Panc1 (cell line): ENCODE measurements around the gene SLC18B1. TPM values are rescaled to one million over a fixed set of nuclear protein-coding genes. Genes with fewer than 3 reads are reported as not detected.

Experiments
- ATAC-seq: fragments of 200-7000 bp; cut with Tn5 transposase; 2 replicates; pipeline ENCODE4 v1.9.1; 2020; ENCODE audit warnings: mild to moderate bottlenecking, moderate library complexity
- BruUV-seq: library from RNA; stranded (reverse); fragments of 400-500 nt; replicated peaks from 2 replicates; lab custom pipeline; 2021; lab: Mats Ljungman, UMichigan
- CTCF ChIA-PET: fragments of 300-600 bp; sonication (Branson Sonifier 250); formaldehyde crosslinking; loops from one replicate; lab custom pipeline; 2022; ENCODE audit warnings: antibody characterized with exemption; lab: Charles Lee
- POLR2A ChIA-PET: fragments of 300-600 bp; sonication (Branson Sonifier 250); formaldehyde crosslinking; loops from one replicate; lab custom pipeline; 2022; ENCODE audit warnings: antibody characterized with exemption; lab: Charles Lee
- DNase-seq: peaks from one replicate; pipeline ENCODE4 v3.0.0-alpha.2; 2010; ENCODE audit warnings: low read depth, low spot score
- H3K27ac ChIP-seq: 2 replicates; pipeline ENCODE4 v1.5.1; 2011; ENCODE audit warnings: mild to moderate bottlenecking, low read length, inconsistent platforms
- H3K27me3 ChIP-seq: fragments of 200-500 bp; sonication (Bioruptor generic); 2 replicates; pipeline ENCODE4 v1.6.0; 2014; ENCODE audit warnings: low read length, inconsistent platforms; ENCODE audit not compliant: control insufficient read depth, insufficient read depth
- H3K36me3 ChIP-seq: fragments of 200-500 bp; sonication (Bioruptor generic); 2 replicates; pipeline ENCODE4 v1.5.1; 2014; ENCODE audit warnings: inconsistent platforms, mild to moderate bottlenecking, low read length, moderate library complexity; ENCODE audit not compliant: control insufficient read depth, insufficient read depth
- H3K4me1 ChIP-seq: 2 replicates; pipeline ENCODE4 v1.5.1; 2011; ENCODE audit warnings: inconsistent platforms, mild to moderate bottlenecking, low read length, moderate library complexity; ENCODE audit not compliant: control insufficient read depth, insufficient read depth
- H3K4me3 ChIP-seq, 2 experiments: 2 replicates each; pipeline ENCODE4 v1.5.1; 2011 to 2012; ENCODE audit warnings: low read depth in 2 of 2, low read length in 2 of 2, mild to moderate bottlenecking in 2 of 2, inconsistent platforms in 1 of 2, moderate library complexity in 1 of 2
- H3K9me3 ChIP-seq: fragments of 200-500 bp; sonication (Bioruptor generic); 2 replicates; pipeline ENCODE4 v1.5.1; 2014; ENCODE audit warnings: low read depth, mild to moderate bottlenecking, inconsistent platforms, low read length, moderate library complexity; ENCODE audit not compliant: control insufficient read depth, insufficient read depth
- CTCF ChIP-seq: fragments of 450-650 bp; IDR thresholded peaks from 2 replicates; pipeline ENCODE4 v1.5.1; 2017; ENCODE audit warnings: mild to moderate bottlenecking
- POLR2AphosphoS5 ChIP-seq: IDR thresholded peaks from 2 replicates; pipeline ENCODE4 v1.6.1; 2012; ENCODE audit warnings: mild to moderate bottlenecking, low read depth, low read length, moderate library complexity
- REST ChIP-seq, 2 experiments: IDR thresholded peaks; 2 replicates each; pipeline ENCODE4 v1.6.1; 2011 to 2012; ENCODE audit warnings: low read depth in 2 of 2, control low read depth in 1 of 2, low read length in 1 of 2, mild to moderate bottlenecking in 1 of 2, moderate library complexity in 1 of 2; ENCODE audit not compliant: insufficient read depth in 1 of 2
- SIN3A ChIP-seq: IDR thresholded peaks from 2 replicates; pipeline ENCODE4 v1.6.1; 2012; ENCODE audit warnings: low read depth, mild to moderate bottlenecking, low read length, moderate library complexity, borderline replicate concordance; ENCODE audit not compliant: insufficient read depth
- TCF7L2 ChIP-seq: IDR thresholded peaks from 2 replicates; pipeline ENCODE4 v1.6.1; 2011; ENCODE audit warnings: mild to moderate bottlenecking, low read depth, low read length, inconsistent platforms
- in situ Hi-C: cut with HindIII; loops from 2 replicates; pipeline ENCODE4 v1.10.0; 2016; ENCODE audit warnings: low sequenced_read_pairs, low pct_unique_long_range_greater_than_20kb
- intact Hi-C: fragments of 100-400 bp; cut with micrococcal nuclease; formaldehyde crosslinking; loops from one replicate; pipeline ENCODE4 v1.10.0; 2022; ENCODE audit not compliant: unreplicated experiment
- total RNA-seq: library from RNA; stranded (reverse); gene quantifications from one replicate; pipeline ENCODE4 v1.2.1, GENCODE V29; 2021; ENCODE audit not compliant: unreplicated experiment

The SLC18B1 gene
- total RNA-seq, 1 experiment from 2014 or later = 0.67 TPM

GRCh38 chr6:132758689-132759088 lies 39.7 kb downstream of the SLC18B1 start:
- DNase-seq = no peak
- Histone ChIP-seq H3K36me3 (no peaks in the 10 kb centered on the region), H3K27me3 (no peaks in the 10 kb centered on the region), H3K4me3 (no peak overlapping the region), H3K27ac (no peak overlapping the region), H3K4me1 (no peaks in the 10 kb centered on the region), H3K9me3 (no peaks in the 10 kb centered on the region)
- no peak for ATAC-seq
- in situ Hi-C loops = no loop called here
- POLR2A ChIA-PET = no interaction called here
- BruUV-seq = no TSS peak
- TF ChIP-seq SIN3A (no peak), REST (IDR thresholded peaks at IDR 0.05; ENCODE audit: insufficient read depth in 1 of 2, low read depth in 2 of 2, low read length in 1 of 2) (no peak), CTCF (no peak), POLR2AphosphoS5 (no peak), TCF7L2 (no peak)
- intact Hi-C loops = no loop called here
- CTCF ChIA-PET = no interaction called here

- ATAC-seq = no peak
- in situ Hi-C loops = no loop called here
Observed at GRCh38 chr6:132752255-132752654, 46.2 kb downstream of the SLC18B1 start.

More at GRCh38 chr6:132752255-132752654, 46.2 kb downstream of the SLC18B1 start:
- Histone ChIP-seq H3K27ac (no peak overlapping the region), H3K4me3 (no peak overlapping the region), H3K36me3 (no peaks in the 10 kb centered on the region), H3K27me3 (no peaks in the 10 kb centered on the region), H3K9me3 (no peaks in the 10 kb centered on the region), H3K4me1 (no peaks in the 10 kb centered on the region)
- CTCF ChIA-PET = interaction anchor here (0.6 kb wide), 1 partner anchor 240 kb away, joined by 3 read pairs; no protein-coding TSS in a partner anchor
- DNase-seq = no peak
- intact Hi-C loops = no loop called here
- no peak for TF ChIP-seq REST (IDR thresholded peaks at IDR 0.05; ENCODE audit: insufficient read depth in 1 of 2, low read depth in 2 of 2, low read length in 1 of 2)
- no TSS peak for BruUV-seq
- POLR2A ChIA-PET = no interaction called here
